ENCODE results near the gene ARHGAP19. TPM values are rescaled to one million over a fixed set of nuclear protein-coding genes. Genes with fewer than 3 reads are reported as not detected.

Gene ARHGAP19
- total RNA-seq, 1 experiment from 2014 or later: 33.2 TPM

- H3K9me3 ChIP-seq (ENCODE audit: control insufficient read depth, low read depth, low read length): no peaks in the 10 kb centered on the region
- H2AFZ ChIP-seq (ENCODE audit: low read length): no peak overlapping the region
- H4K8ac ChIP-seq (replicated peaks; ENCODE audit: insufficient read length, low read depth, low read length): no peak overlapping the region
- Mint-ChIP-seq H3K9me3 (no peaks in the 10 kb centered on the region), H3K4me1 (peaks cover 13 to 15% of the 10 kb centered on the region in 2 experiments), H3K27me3 (ENCODE audit: low read depth) (no peaks in the 10 kb centered on the region), H3K4me3 (no peak overlapping the region), H3K27ac (no peak overlapping the region; a peak in 2 of 7 replicates), H3K36me3 (ENCODE audit: insufficient read depth in 1 of 3, low read depth in 3 of 3) (peaks cover 2 to 18% (median 14%) of the 10 kb centered on the region in 3 experiments; a peak in 6 of 7 replicates)
- no peaks in the 10 kb centered on the region for H4K20me1 ChIP-seq (ENCODE audit: control insufficient read depth, insufficient read depth, insufficient read length)
- no peak for DNase-seq
- H3K27ac ChIP-seq (ENCODE audit: insufficient read length, low read depth, low read length): no peak overlapping the region
- H2BK20ac ChIP-seq (ENCODE audit: low read depth, low read length, poor library complexity, severe bottlenecking): no peak overlapping the region
- WGBS (ENCODE audit: extremely low coverage, insufficient read length, low lambda C conversion rate): no CpG with 5 or more reads among the region's 3 CpGs
- no peak overlapping the region for H2AK5ac ChIP-seq (ENCODE audit: insufficient read length, low read length)
- no peak overlapping the region for H3K4ac ChIP-seq (ENCODE audit: low read depth, low read length)
- H3K79me2 ChIP-seq (ENCODE audit: insufficient read depth, low read length): no peaks in the 10 kb centered on the region
- no peak overlapping the region for H3T11ph ChIP-seq (ENCODE audit: low read length)
- H2BK5ac ChIP-seq (ENCODE audit: insufficient read length, low read length): no peak overlapping the region
- no peak for TF ChIP-seq CTCF (conservative IDR thresholded peaks at IDR 0.05)
- H2BK12ac ChIP-seq (ENCODE audit: insufficient read length, low read depth, low read length): no peak overlapping the region
- no peak overlapping the region for H3K56ac ChIP-seq (ENCODE audit: insufficient read length, low read depth, low read length)
- H2BK120ac ChIP-seq (ENCODE audit: low read depth, low read length, poor library complexity, severe bottlenecking): no peak overlapping the region
- H3K79me1 ChIP-seq (ENCODE audit: insufficient read depth, low read depth, low read length, poor library complexity, severe bottlenecking): no peaks in the 10 kb centered on the region
- 0 out of 2 replicates have a peak, but pooled peaks cover 4% of the 10 kb centered on the region for H3K4me1 ChIP-seq (ENCODE audit: insufficient read depth, low read length)
- no peak overlapping the region for H3K4me2 ChIP-seq (ENCODE audit: insufficient read depth, insufficient read length, low read length)
- H3K9ac ChIP-seq (ENCODE audit: extremely low read depth, insufficient read length, low read length): no peak overlapping the region
- no peak overlapping the region for H4K91ac ChIP-seq (ENCODE audit: insufficient read length, low read depth, low read length)
- H4K5ac ChIP-seq (ENCODE audit: insufficient read length, low read depth, low read length): no peak overlapping the region
- no peaks in the 10 kb centered on the region for H3K23me2 ChIP-seq (ENCODE audit: insufficient read length, low read depth, low read length, poor library complexity, severe bottlenecking)
- no peak overlapping the region for H3K23ac ChIP-seq (ENCODE audit: insufficient read length, low read depth, low read length)
- H3K14ac ChIP-seq (ENCODE audit: insufficient read depth, low read length): no peak overlapping the region
- H3K27me3 ChIP-seq (ENCODE audit: insufficient read depth, low read length): no peaks in the 10 kb centered on the region
- no peak overlapping the region for H2BK15ac ChIP-seq (ENCODE audit: low read depth, low read length)
- no peak overlapping the region for H3K18ac ChIP-seq (ENCODE audit: insufficient read length, low read depth, low read length)
Measured at GRCh38 chr10:97220355-97220754, 72.1 kb downstream of the ARHGAP19 start.
